ENCODE data around the gene WDR17.

DNA sequence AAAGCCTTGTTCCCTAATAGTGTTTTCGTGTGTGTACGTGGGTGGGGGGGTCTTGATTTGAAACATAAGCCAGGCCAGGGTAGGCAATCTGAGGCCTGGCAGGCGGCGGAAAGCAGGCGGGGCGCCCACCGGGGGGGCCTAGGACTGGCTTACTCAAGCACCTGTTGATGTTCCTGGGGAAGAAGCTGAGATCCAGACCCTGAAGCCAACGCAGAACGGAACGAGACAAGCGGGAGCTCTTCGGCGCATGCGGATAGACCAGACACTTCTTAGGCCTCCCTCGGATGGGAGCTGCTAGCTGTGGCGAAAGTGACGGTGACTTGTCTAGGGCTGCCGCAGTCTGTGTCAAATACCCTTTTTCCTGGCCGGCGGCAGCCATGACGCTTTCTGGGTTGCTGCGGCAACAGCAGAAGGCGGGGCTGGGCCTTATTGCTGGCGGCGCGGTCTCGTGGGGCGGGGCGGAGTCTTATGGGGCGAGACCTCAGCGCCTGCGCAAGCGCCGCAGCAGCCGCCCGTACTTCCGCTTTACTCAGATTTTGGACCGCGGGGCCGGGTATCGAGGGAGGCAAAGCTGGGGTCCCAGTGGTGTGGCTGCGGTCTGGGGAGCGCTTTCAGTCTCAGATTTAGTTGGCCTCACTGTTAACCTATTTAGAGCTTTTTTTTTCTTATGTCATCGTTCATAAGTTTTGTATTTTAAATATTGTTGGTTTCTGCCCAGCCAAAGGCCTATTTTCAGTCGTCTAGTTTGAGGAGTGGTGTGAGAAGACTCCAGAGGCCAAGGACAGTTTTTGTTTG lies 129.7 kb downstream of the WDR17 start, which contains the start of gene SPATA4:
- TF ChIP-seq POLR2AphosphoS5 (IDR thresholded peaks at IDR 0.05) (peak; percentile 58), POLR2A (IDR thresholded peaks at IDR 0.05) (peak; percentile 26 to 65)
- TF ChIP-seq, protein P1, sequence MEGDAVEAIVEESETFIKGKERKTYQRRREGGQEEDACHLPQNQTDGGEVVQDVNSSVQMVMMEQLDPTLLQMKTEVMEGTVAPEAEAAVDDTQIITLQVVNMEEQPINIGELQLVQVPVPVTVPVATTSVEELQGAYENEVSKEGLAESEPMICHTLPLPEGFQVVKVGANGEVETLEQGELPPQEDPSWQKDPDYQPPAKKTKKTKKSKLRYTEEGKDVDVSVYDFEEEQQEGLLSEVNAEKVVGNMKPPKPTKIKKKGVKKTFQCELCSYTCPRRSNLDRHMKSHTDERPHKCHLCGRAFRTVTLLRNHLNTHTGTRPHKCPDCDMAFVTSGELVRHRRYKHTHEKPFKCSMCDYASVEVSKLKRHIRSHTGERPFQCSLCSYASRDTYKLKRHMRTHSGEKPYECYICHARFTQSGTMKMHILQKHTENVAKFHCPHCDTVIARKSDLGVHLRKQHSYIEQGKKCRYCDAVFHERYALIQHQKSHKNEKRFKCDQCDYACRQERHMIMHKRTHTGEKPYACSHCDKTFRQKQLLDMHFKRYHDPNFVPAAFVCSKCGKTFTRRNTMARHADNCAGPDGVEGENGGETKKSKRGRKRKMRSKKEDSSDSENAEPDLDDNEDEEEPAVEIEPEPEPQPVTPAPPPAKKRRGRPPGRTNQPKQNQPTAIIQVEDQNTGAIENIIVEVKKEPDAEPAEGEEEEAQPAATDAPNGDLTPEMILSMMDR (IDR thresholded peaks at IDR 0.05), result no peak

Measured in gastroesophageal sphincter (tissue), 3 donors.